Activated CD8-positive, alpha-beta memory T cell treated with anti-CD3 and anti-CD28 coated beads for 48 hours (primary cell): Measurements from ENCODE around the gene CYTH4.
A peak's percentile ranks its signal among the peaks of the same experiment; 100 is the strongest.

ENCODE experiments used
- DNase-seq, 3 experiments: peaks; one replicate each; pipeline ENCODE4 v3.0.0-alpha.2; 2020; ENCODE audit warnings: low read depth in 2 of 3, low spot score in 2 of 3

The CYTH4 gene

DNA sequence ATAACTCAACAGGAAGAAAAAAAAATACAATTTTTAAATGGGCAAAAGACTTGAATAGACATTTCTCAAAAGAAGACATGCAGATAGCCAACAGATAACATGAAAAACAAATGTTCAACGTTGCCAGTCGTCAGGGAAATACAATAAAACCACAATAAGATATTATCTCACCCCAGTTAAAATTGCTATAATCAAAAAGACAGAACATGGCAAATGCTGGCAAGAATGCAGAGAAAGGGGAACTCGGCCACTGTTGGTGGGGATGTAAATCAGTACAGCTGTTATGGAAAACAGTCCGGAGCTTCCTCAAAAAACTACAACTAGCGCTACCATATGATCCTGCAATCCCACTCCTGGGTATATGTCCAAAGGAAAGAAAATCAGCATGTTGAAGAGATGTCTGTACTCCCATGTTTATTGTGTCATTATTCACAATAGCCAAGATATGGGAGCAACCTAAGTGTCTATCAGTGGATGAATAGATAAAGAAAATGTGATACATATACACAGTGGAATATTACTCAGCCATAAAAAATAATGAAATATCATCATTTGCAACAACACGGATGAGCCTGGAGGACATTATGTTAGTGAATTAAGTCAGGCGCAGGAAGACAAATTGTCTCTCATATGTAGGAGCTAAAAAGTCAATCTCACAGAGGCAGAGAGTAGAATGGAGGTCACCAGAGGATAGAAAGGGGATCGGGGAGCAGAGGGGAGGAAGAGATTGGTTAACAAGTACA lies 12.2 kb upstream of the CYTH4 start:
- no peak for DNase-seq

DNA sequence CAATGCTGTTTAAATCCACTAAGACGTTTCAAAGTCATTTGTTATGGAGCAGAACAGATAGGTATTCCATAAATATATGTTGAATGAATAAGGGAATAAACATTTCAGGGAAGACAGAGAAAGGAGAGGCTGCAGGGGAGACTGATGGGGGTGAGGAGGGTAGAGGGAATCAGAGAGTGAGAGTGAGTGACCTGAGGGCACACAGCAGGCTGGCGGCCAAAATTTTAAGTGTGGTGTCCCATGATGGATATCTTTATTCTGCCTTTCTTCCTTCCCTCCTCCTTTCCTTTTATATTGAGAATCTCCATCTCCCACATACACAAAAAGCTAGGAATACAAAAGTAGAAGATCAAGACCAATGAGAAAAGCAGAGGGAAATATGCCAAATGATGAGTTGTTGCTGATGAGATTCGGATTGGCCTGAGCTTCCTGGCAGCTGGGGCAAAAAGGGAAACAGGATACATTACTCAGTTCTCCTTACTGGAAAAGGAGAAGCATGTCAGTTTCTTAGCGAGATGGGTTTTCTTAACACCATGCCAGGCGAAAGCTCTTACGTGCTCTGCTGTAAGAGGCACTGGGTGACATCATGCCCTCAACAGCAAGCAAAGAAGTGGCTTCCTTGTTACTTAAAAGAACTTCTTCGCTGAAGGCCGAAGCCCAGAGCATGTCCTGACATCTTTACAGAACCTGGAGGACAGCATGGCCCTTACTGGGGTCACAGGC lies 11.2 kb upstream of the CYTH4 start:
- no peak for DNase-seq

DNA sequence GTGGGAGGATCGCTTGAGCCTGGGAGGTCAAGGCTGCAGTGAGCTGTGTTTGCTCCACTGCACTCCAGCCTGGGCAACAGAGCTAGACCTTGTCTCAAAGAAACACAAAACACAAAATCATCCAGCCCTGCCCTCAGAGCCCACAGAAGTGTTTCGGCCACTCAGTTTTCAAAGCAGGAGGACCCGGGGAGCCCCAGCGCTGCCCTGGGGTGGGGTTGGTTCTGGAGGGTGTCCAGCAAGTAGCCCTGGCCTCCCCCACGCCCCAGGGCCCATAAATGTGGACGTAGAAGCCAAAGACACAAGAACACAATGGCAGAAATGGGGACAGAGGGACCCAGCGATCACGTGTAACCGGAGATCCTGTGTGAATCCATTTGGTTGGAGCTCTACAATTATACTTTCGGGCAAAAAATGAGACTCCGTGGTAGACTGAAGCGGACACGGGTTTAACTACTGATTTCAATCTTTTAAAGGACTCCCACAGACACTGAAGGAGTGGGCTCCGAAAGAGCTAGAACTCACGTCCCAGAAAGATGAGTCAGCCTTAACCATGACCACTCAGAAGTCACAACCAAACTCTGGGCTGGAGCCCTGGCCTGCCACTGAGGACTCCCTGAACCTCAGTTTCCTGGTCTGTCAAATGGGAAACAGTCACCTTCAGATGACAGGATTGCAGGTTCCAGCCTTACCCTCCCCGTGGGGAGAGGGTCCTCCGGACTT lies 9.0 kb upstream of the CYTH4 start:
- DNase-seq: no peak

DNA sequence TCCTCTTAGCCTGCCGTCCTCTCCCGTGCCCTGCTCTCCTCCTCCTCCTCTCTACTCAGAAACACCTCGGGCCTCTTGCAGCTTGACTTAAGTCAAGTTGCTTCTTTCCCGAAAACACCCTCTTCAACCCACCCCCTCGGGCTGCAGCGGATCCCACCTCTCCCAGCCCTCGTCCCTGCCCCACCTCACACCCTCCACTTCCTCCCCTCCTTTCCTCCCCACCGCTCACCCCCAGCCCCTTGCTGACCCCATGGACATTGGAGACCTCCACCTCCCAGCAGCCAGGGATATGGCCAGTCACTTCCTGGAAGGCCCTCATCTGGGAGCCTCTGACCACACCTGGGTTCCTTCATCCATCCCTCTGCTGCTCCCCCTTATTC lies 8.5 kb upstream of the CYTH4 start:
- DNase-seq: no peak

DNA sequence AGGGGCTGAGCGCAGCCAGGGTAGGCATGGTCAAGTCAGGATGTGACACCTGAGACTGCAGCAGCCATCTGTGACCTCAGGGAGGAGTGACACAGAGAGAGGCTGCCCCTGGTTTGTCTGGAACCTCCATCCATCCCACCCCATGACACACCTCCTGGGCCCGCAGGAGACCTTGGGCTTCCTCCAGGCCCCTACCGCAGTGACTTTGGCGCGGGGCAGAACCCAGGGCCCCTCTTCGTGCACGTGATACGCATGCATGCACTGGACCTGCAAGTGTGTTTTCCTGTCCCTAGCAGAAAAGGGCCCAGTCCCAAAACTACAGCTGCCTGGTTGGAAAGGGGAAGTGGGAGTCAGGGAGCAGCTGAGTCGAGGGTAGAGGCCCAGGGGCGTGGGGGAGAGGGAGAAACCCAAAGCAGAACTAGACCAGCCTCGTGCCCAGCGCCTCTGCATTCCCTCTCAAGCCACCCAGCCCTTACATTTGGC lies 7.9 kb upstream of the CYTH4 start:
- DNase-seq: no peak

DNA sequence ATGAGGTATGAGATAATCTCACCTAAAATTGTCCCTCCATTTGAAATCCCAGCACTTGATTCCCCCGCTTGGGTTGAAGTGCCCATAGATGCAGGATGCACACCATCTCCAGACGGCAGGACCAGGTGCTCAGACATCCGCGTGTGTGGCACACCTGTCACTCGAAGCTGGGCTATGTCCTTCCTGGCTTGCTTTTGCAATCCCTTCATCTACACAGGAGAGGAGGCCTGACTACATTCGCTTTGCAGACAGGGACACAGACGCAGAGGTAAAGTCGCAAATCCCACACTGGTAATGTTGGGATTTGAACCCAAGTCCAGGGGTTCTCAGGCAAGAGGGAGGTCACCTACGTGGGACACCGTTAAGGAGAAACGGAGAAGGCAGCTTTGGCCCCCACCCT lies 7.2 kb upstream of the CYTH4 start:
- no peak for DNase-seq

DNA sequence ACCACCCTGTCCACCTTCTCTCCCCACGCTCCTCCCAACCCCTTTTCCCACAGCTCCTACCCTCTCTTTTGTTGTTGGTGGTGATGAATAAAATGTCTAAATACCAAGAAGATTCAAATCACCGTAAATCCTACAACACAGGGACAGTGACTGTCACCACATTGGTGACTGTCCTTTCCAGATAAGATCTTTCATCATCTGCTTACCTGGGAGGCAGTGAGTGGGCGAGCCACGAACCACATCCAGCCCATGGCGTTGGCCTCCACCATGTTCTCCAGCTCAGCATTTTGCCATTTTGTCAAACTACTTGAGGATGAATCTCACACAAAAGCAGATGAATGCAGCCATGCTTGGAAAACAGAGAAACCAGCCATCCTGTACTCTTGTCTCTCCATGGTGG lies 6.7 kb upstream of the CYTH4 start:
- peak in 1 of 3 experiments; percentile 42 for DNase-seq

DNA sequence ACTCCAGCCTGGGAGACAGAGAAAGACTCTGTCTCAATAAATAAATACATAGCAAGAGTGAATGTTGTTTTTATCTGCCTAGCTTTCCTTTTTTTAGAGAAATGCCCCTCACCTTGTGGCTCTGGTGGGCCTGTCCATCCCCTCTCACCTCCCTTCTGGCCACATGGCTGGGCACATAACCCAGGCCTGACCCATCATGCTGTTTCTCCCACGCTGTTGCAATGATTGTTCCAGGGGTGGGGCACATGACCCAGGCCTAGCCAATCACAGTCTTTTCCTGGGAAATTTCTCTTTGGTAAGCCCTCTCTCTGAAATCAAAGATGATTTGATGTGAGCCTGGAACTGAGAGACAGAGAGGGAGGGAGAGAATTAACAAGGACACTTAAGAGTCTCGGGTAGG lies 5.5 kb upstream of the CYTH4 start:
- DNase-seq: no peak

DNA sequence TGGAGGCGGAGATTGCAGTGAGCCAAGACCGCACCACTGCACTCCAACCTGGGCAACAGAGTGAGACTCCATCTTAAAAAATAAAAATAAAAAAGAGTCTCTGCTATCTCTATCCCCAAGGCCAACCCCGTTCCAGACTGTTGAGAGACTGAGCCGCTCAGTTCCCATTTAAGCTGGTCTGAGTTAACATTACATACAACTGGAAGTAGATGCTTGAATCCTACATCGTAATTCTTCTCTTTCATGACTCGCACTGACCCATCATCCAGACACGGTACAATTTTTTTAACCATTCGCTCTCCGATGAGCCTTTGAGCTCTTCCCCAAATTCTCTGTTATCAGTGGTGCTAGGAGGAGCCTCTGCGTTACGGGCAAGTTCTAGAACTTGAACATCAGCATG lies 4.9 kb upstream of the CYTH4 start:
- no peak for DNase-seq

DNA sequence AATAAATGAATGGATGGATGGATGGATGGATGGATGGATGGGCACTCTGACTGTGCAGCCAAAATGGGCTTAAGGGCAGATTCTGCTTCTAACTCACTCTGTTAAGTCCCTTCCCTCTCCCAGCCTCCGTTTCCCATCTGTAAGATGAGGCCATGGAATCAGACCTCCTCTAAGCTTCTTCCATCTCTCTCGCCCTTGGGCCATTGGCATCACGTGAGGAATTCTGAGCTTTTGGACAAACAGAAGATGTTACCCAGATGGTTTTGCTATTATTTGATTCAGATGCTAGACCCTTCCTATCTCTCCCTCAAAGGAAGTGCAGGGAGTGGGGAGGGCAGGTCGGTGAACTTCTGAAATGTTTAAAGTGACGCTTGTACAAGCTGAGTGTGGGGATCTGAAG lies 4.0 kb upstream of the CYTH4 start:
- no peak for DNase-seq

DNA sequence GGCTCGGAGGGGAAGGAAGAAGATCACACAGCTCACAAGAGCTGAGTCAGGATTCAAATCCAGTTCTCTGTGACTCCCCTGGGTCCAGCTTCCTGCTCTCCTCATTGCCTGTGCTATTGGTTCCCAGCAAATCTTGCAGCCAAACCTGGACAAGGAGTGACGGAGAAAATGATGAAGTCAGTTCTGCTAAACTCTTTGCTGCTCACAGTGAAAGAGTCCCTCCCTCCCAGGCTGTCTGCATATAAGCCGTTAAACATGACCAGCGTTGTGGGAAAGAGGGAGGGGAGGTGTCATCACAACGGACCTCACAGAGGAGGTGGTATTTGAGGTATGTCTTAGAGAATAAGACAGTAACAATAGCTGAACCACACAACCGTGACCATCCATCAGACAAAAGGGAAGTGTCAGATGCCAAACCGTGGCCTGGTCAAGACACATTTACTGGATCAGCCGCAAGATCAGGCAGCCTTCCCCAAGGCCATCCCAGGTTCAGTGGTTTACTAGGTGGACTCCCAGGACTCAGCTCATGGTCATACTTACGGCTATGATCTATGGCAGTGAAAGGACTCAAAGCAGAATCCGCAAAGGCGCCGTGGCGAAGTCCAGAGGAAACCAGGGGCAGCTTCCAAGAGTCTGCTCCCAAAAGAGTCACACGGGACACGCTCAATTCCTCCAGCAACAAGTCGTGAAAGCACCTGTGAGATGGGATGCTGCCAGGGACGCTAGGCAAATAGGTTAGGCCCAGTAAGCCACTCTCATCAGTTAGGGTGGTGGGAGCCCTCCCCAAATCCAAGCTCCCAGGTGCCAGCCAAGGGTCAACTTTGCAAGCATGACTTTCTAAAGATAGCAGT lies 2.8 kb upstream of the CYTH4 start:
- no peak for DNase-seq

DNA sequence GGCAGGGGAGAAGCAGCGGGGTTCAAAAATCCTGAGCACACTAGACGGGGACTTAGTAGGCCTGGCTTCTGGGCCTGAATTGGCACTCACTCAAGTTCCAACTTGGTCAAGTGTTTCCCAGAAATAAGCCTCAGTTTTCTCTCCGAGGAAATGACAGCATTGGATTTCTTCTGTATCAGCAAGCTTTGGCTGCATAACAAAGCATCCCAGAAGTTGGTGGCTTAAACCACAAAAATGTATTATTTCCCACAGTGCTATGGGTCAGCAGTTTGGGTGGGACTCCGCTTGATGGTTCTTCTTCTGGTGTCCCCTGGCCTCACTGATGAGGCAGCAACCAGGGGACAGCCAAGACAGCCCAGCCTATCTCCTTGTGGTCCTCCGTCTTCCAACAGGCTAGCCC lies 1.6 kb upstream of the CYTH4 start:
- DNase-seq: no peak

DNA sequence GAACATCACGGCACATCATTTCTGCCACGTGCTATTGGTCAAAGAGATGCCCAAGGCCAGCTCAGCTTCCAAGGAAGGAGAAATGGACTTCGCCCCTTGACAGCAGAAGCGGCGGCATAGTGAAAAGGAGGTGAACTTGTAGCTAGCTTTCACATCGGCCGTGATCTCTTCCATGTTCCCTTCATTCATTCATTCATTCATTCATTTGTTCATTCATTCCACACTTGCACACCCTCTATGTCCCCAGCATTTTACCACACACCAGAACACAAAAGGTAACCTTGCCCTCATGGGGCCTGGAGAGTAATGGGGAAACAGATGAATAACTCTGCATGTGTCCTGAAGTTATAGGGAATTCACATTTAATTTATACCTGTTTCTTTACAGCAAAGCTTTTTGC lies 1.1 kb upstream of the CYTH4 start:
- no peak for DNase-seq

DNA sequence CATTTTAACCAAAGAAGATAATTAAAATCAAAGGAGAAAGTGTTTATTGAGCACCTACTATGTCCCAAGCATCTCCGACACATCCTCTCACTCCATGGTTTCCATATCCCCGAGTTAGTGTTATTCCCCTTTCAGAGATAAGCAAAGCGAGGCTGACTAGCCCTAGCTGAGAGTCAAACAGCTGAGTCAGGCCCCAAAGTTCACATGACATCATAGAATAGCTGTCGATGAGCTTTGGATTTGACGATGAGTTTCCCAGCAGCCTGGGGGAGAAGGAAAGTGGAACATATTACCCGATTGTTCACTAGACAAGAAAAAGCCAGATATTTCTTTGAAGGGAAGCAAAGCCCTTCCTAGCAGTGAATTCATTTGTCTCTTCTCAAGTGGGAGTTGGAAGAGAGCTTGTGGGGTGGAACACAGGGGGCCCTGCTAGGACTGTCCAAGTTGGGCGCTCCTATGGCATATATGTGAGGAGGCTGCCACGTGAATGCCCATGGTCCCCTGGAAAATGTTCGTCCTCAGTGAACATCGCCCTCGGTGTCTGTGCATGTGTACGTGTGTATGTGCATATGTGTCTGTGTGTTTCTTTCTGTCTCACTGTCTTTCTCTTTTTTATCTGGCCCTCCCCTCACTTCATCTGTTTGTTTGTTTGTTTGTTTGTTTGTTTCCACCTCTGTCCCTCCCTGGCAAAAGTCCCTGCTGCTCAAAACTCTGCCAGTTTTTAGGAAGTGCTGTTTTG lies 493 bp upstream of the CYTH4 start:
- no peak for DNase-seq

DNA sequence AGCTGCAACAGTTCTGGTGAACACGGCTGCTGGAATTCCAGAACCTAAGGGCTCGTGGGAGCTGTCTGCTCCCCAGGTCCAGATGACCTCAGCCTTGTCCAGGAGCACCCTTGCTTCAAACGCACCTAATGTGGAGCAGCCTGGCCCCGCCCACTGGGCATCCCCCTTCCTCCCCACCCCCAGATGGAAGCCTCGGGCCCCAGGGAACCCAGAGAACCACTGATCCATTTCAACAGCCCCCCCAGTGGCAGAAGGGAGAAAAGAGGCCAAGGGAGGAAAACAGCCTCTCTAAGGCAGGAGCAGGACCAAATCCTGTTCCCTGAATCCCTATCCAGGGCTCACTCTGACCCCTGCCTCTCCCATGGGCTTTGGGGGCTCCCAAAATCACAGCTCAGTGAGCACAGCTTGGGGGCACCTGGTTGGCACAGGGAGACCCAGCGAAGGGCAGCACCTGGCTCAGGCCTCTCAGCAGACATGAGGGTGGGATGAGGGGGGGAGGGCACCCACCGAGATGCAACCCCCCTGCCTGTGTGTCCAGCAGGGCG lies 1.2 kb downstream of the CYTH4 start:
- no peak for DNase-seq

DNA sequence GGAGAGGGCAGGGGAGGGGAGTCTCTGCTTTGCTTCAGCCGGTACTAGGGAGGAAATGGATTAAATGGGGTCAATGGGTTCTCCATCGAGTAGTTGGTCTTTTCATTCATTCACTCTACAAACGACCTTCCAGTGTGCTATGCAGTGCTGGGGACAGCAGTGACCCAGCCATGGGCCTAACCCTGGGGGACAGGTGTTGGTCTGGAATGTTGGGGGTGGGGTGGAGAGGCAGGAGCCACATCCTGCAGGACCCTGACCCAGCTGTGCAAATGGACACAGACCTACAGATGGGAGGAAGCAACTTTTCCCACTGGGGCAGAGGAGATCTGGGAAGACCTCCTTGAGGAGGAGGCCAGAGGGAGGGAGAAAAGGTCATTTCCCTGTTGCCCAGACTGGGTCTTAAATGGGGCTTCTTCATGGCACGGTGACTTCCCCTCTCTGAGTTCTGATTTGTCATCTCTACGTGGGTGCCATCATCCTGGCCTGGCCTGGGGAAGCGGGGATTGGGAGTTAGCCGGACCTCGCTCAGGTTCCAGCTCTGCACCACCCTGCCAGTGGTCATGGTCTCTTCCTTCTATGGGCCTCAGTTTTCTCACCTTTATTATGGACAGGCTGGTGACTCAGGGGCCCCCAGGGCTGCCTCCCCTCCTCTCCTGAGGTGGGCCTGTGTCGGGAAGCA lies 2.0 kb downstream of the CYTH4 start:
- no peak for DNase-seq

DNA sequence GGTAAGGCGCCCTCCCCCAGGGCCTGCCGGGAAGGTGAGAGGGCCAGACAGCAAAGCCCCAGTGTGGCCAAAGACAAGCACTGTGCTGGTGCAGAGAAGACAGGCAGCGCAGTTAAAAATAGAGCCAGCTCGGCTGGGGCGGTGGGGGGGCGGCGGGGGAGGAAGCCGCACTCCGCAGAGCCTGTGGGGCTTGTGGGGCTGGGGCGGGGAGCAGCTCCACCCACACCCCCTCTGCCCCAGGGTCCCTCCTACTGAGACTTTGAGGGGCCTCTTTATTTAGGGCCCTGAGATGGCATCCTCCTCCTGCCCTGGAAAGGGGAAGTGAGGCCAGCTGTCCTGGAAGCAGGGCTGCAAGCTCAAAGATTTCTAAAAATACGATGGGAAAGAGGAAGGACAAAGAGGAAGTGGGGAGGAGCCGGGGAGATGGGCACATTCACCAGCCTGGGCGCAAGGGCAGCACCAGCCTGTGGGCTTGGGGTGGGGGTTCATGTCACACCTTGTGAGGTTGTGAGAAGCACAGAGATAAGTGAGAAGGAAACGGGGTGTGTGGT lies 2.6 kb downstream of the CYTH4 start:
- DNase-seq: no peak

DNA sequence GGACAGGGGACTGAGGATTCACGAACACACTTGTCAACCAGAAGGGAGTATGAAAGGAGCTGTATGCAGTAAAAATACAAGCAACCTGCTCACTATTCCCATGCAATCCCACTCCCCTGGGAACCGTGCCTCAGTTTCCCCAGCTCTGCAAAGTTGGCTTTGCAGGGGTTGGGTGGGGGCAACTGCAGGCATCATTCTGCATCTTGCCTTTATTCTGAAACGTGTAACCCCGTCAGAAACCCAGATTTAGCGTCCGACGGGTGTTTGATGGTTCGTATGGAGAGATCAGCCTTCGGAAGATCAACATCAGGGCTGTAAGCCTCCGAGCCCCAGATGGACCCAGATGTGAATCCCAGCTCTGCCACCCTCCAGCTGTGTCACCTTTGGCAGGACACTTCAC lies 3.6 kb downstream of the CYTH4 start:
- DNase-seq: no peak

DNA sequence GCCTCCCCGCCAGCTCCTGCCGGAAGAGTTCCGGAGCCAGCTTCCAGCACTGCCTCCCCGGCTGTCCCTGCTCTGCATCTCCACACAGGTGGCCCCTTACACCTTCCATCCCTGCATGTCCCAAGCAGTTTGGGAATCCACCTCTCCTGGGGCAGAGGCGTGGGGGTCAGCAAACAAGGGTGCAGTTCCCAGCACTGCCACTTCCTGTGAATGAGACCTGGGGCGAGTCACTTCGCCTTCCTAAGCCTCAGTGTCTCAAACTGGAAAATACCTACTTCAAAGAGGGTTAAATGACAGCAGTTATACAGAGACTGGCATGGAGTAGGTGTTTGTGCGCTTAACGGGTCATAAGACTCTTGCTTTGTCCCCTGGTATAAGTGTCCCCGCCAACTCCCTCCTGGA lies 5.2 kb downstream of the CYTH4 start:
- DNase-seq: no peak
